Liver (tissue), 9 donors: Measurements from ENCODE around the gene CDH20. TPM values are rescaled to one million over a fixed set of nuclear protein-coding genes. Genes with fewer than 3 reads are reported as not detected.

Experiments
- DNase-seq: peaks from one replicate; pipeline ENCODE4 v3.0.0-alpha.2; 2017; ENCODE audit warnings: low spot score
- H3K27ac ChIP-seq, 2 donors: one replicate each; pipeline ENCODE4 v1.7.0; 2013; ENCODE audit warnings: inconsistent platforms in 2 of 2, low read length in 2 of 2, control low read depth in 1 of 2, low read depth in 1 of 2, mild to moderate bottlenecking in 1 of 2
- H3K27me3 ChIP-seq, 4 donors: one replicate each; pipeline versions ENCODE4 v1.6.1 to v1.7.0; 2013; ENCODE audit warnings: low read length in 3 of 4, inconsistent platforms in 1 of 4, mild to moderate bottlenecking in 1 of 4, moderate library complexity in 1 of 4; ENCODE audit not compliant: control insufficient read depth in 4 of 4, insufficient read depth in 4 of 4
- H3K36me3 ChIP-seq, 4 donors: one replicate each; pipeline versions ENCODE4 v1.6.1 to v1.7.0; 2013; ENCODE audit warnings: low read length in 3 of 4, mild to moderate bottlenecking in 3 of 4, low read depth in 1 of 4, moderate library complexity in 1 of 4; ENCODE audit not compliant: control insufficient read depth in 4 of 4, insufficient read depth in 3 of 4
- H3K4me1 ChIP-seq, 4 donors: one replicate each; pipeline versions ENCODE4 v1.6.1 to v1.7.0; 2013; ENCODE audit warnings: low read length in 3 of 4, mild to moderate bottlenecking in 3 of 4, moderate library complexity in 1 of 4; ENCODE audit not compliant: control insufficient read depth in 4 of 4, insufficient read depth in 4 of 4
- H3K4me3 ChIP-seq, 3 donors: one replicate each; pipeline versions ENCODE4 v1.6.1 to v1.7.0; 2013; ENCODE audit warnings: low read length in 3 of 3, control low read depth in 1 of 3, low read depth in 1 of 3, mild to moderate bottlenecking in 1 of 3
- H3K9ac ChIP-seq, 2 donors: one replicate each; pipeline ENCODE4 v1.7.0; 2013; ENCODE audit warnings: low read length in 2 of 2, mild to moderate bottlenecking in 2 of 2, moderate library complexity in 2 of 2, control low read depth in 1 of 2, low read depth in 1 of 2
- H3K9me3 ChIP-seq, 4 donors: one replicate each; pipeline versions ENCODE4 v1.6.1 to v1.7.0; 2013; ENCODE audit warnings: low read length in 3 of 4; ENCODE audit not compliant: control insufficient read depth in 4 of 4
- EGR1 ChIP-seq, 2 donors: IDR thresholded peaks; 2 replicates each; pipeline ENCODE4 v1.6.1; 2016 to 2018; ENCODE audit warnings: antibody characterized with exemption in 2 of 2, low read depth in 2 of 2
- FOXA1 ChIP-seq: IDR thresholded peaks from 2 replicates; pipeline ENCODE4 v1.6.1; 2016; ENCODE audit warnings: antibody characterized with exemption
- FOXA2 ChIP-seq: IDR thresholded peaks from 2 replicates; pipeline ENCODE4 v1.6.1; 2016; ENCODE audit warnings: antibody characterized with exemption
- GABPA ChIP-seq, 2 donors: IDR thresholded peaks in 1 of 2; conservative IDR thresholded peaks in 1 of 2; 2 replicates each; pipeline ENCODE4 v1.6.1; 2016; ENCODE audit warnings: antibody characterized with exemption in 2 of 2, mild to moderate bottlenecking in 1 of 2, moderate library complexity in 1 of 2
- HNF4A ChIP-seq, 2 donors: conservative IDR thresholded peaks; 2 replicates each; pipeline ENCODE4 v1.6.1; 2016; ENCODE audit warnings: antibody characterized with exemption in 2 of 2, mild to moderate bottlenecking in 2 of 2
- HNF4G ChIP-seq: IDR thresholded peaks from 2 replicates; pipeline ENCODE4 v1.6.1; 2016; ENCODE audit warnings: antibody characterized with exemption
- JUND ChIP-seq, 2 donors: IDR thresholded peaks; 2 replicates each; pipeline ENCODE4 v1.6.1; 2016; ENCODE audit warnings: antibody characterized with exemption in 2 of 2
- MAX ChIP-seq: IDR thresholded peaks from 2 replicates; pipeline ENCODE4 v1.6.1; 2016; ENCODE audit warnings: antibody characterized with exemption
- NR2F2 ChIP-seq: IDR thresholded peaks from 2 replicates; pipeline ENCODE4 v1.6.1; 2016; ENCODE audit warnings: antibody characterized with exemption
- RAD21 ChIP-seq, 2 donors: IDR thresholded peaks; 2 replicates each; pipeline ENCODE4 v1.6.1; 2016; ENCODE audit warnings: antibody characterized with exemption in 2 of 2, mild to moderate bottlenecking in 2 of 2
- RXRA ChIP-seq, 2 donors: IDR thresholded peaks; 2 replicates each; pipeline ENCODE4 v1.6.1; 2017 to 2018; ENCODE audit warnings: antibody characterized with exemption in 2 of 2, mild to moderate bottlenecking in 1 of 2
- SP1 ChIP-seq: IDR thresholded peaks from 2 replicates; pipeline ENCODE4 v1.6.1; 2018; ENCODE audit warnings: antibody characterized with exemption, mild to moderate bottlenecking
- TAF1 ChIP-seq: conservative IDR thresholded peaks from 2 replicates; pipeline ENCODE4 v1.6.1; 2016; ENCODE audit warnings: antibody characterized with exemption, mild to moderate bottlenecking
- YY1 ChIP-seq: IDR thresholded peaks from 2 replicates; pipeline ENCODE4 v1.6.1; 2016; ENCODE audit warnings: antibody characterized with exemption, mild to moderate bottlenecking
- WGBS: extraction: QIAGEN DNeasy Blood & Tissue Kit; methylation state at CpG from one replicate; pipeline ENCODE4 v1.1.7; 2013; 5-methylcytosine and 5-hydroxymethylcytosine counted together
- polyA plus RNA-seq, 2 donors: library from polyadenylated mRNA; stranded (reverse) in 1 of 2; unstranded in 1 of 2; fragments of 200-250 nt in 1 of 2; fragments of >200 nt in 1 of 2; fragmentation: Nextera tagmentation in 1 of 2; extraction: Ambion mirVana in 1 of 2; gene quantifications; one replicate each; pipeline versions ENCODE4 v1.2.1 to v1.2.3, GENCODE V29; 2013 to 2015
- total RNA-seq, 2 donors: library from RNA; depleted of rRNA; stranded (reverse); fragments of >200 nt; gene quantifications; one replicate each; pipeline ENCODE4 v1.2.3, GENCODE V29; 2014
- TF ChIP-seq, protein P1 (sequence below): IDR thresholded peaks from 2 replicates; pipeline ENCODE4 v1.6.1; 2016; ENCODE audit warnings: antibody characterized with exemption
- TF ChIP-seq, protein P2 (sequence below): IDR thresholded peaks from 2 replicates; pipeline ENCODE4 v1.6.1; 2016; ENCODE audit warnings: antibody characterized with exemption, mild to moderate bottlenecking
- TF ChIP-seq, protein P3 (sequence below): IDR thresholded peaks from 2 replicates; pipeline ENCODE4 v1.6.1; 2016; ENCODE audit warnings: antibody characterized with exemption
- TF ChIP-seq, protein P4 (sequence below): fragments of 150-350 bp; IDR thresholded peaks from 2 replicates; pipeline ENCODE4 v1.5.1; 2017; ENCODE audit warnings: improper control_type of control experiment, low read depth, low read length; ENCODE audit not compliant: missing input control
- donor health status: healthy.
- donor health status: healthy.
- donor health status: healthy.
- donor health status: healthy.
- donor health status: healthy.

Gene CDH20
- total and polyA plus RNA-seq, 4 donors, result 0.08 to 0.11 (median 0.09) TPM; not detected in 1

DNA sequence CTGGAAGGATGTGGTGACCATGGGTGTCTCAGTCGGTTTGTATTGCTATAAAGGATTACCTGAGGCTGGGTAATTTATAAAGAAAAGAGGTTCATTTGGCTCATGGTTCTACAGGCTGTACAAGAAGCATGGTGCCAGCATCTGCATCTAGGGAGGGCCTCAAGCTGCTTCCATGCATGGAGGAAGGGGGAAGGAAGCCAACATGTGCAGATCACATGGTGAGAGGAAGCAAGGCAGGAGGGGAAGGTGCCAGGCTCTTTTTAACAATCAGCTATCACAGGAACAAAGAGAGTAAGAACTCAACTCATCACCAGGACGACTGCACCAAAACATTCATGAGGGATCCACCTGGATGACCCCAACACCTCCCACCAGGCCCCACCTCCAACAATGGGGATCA is 209.4 kb downstream of the CDH20 start:
- Histone ChIP-seq H3K9me3 (no peaks in the 10 kb centered on the region), H3K9ac (no peak overlapping the region), H3K27me3 (no peaks in the 10 kb centered on the region), H3K4me3 (no peak overlapping the region), H3K27ac (no peak overlapping the region), H3K36me3 (no peaks in the 10 kb centered on the region), H3K4me1 (no peaks in the 10 kb centered on the region)
- no peak for TF ChIP-seq FOXA2
- TF ChIP-seq JUND (IDR thresholded peaks at IDR 0.05), result no peak
- no peak for TF ChIP-seq RAD21 (IDR thresholded peaks at IDR 0.05)
- TF ChIP-seq FOXA1, result no peak
- no peak for TF ChIP-seq YY1
- no peak for TF ChIP-seq SP1
- TF ChIP-seq, protein P1, sequence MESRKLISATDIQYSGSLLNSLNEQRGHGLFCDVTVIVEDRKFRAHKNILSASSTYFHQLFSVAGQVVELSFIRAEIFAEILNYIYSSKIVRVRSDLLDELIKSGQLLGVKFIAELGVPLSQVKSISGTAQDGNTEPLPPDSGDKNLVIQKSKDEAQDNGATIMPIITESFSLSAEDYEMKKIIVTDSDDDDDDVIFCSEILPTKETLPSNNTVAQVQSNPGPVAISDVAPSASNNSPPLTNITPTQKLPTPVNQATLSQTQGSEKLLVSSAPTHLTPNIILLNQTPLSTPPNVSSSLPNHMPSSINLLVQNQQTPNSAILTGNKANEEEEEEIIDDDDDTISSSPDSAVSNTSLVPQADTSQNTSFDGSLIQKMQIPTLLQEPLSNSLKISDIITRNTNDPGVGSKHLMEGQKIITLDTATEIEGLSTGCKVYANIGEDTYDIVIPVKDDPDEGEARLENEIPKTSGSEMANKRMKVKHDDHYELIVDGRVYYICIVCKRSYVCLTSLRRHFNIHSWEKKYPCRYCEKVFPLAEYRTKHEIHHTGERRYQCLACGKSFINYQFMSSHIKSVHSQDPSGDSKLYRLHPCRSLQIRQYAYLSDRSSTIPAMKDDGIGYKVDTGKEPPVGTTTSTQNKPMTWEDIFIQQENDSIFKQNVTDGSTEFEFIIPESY, result no peak
- TF ChIP-seq, protein P2, sequence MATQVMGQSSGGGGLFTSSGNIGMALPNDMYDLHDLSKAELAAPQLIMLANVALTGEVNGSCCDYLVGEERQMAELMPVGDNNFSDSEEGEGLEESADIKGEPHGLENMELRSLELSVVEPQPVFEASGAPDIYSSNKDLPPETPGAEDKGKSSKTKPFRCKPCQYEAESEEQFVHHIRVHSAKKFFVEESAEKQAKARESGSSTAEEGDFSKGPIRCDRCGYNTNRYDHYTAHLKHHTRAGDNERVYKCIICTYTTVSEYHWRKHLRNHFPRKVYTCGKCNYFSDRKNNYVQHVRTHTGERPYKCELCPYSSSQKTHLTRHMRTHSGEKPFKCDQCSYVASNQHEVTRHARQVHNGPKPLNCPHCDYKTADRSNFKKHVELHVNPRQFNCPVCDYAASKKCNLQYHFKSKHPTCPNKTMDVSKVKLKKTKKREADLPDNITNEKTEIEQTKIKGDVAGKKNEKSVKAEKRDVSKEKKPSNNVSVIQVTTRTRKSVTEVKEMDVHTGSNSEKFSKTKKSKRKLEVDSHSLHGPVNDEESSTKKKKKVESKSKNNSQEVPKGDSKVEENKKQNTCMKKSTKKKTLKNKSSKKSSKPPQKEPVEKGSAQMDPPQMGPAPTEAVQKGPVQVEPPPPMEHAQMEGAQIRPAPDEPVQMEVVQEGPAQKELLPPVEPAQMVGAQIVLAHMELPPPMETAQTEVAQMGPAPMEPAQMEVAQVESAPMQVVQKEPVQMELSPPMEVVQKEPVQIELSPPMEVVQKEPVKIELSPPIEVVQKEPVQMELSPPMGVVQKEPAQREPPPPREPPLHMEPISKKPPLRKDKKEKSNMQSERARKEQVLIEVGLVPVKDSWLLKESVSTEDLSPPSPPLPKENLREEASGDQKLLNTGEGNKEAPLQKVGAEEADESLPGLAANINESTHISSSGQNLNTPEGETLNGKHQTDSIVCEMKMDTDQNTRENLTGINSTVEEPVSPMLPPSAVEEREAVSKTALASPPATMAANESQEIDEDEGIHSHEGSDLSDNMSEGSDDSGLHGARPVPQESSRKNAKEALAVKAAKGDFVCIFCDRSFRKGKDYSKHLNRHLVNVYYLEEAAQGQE, result no peak
- TF ChIP-seq, protein P3, sequence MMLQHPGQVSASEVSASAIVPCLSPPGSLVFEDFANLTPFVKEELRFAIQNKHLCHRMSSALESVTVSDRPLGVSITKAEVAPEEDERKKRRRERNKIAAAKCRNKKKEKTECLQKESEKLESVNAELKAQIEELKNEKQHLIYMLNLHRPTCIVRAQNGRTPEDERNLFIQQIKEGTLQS, result no peak
- no peak for TF ChIP-seq EGR1 (IDR thresholded peaks at IDR 0.05; ENCODE audit: low read depth in 2 of 2)
- TF ChIP-seq MAX, result no peak
- no peak for TF ChIP-seq HNF4G
- TF ChIP-seq HNF4A (conservative IDR thresholded peaks at IDR 0.05), result no peak
- no peak for TF ChIP-seq RXRA (IDR thresholded peaks at IDR 0.05)
- TF ChIP-seq NR2F2, result no peak
- no peak for TF ChIP-seq GABPA (IDR thresholded peaks at IDR 0.05 in 1 of 2, conservative IDR thresholded peaks at IDR 0.05 in 1 of 2)
- TF ChIP-seq, protein P4, sequence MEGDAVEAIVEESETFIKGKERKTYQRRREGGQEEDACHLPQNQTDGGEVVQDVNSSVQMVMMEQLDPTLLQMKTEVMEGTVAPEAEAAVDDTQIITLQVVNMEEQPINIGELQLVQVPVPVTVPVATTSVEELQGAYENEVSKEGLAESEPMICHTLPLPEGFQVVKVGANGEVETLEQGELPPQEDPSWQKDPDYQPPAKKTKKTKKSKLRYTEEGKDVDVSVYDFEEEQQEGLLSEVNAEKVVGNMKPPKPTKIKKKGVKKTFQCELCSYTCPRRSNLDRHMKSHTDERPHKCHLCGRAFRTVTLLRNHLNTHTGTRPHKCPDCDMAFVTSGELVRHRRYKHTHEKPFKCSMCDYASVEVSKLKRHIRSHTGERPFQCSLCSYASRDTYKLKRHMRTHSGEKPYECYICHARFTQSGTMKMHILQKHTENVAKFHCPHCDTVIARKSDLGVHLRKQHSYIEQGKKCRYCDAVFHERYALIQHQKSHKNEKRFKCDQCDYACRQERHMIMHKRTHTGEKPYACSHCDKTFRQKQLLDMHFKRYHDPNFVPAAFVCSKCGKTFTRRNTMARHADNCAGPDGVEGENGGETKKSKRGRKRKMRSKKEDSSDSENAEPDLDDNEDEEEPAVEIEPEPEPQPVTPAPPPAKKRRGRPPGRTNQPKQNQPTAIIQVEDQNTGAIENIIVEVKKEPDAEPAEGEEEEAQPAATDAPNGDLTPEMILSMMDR, result no peak
- no peak for TF ChIP-seq TAF1
- 72% methylated on average over 2 of the region's 2 CpGs for WGBS
- DNase-seq, result no peak
